Measurements from ENCODE around the gene PPP1R15A.
"Not testable (repeated sequence)": the region's sequence is repeated elsewhere in the genome, so short reads cannot be mapped to it uniquely, and the experiment has no call there.

PPP1R15A gene

DNA sequence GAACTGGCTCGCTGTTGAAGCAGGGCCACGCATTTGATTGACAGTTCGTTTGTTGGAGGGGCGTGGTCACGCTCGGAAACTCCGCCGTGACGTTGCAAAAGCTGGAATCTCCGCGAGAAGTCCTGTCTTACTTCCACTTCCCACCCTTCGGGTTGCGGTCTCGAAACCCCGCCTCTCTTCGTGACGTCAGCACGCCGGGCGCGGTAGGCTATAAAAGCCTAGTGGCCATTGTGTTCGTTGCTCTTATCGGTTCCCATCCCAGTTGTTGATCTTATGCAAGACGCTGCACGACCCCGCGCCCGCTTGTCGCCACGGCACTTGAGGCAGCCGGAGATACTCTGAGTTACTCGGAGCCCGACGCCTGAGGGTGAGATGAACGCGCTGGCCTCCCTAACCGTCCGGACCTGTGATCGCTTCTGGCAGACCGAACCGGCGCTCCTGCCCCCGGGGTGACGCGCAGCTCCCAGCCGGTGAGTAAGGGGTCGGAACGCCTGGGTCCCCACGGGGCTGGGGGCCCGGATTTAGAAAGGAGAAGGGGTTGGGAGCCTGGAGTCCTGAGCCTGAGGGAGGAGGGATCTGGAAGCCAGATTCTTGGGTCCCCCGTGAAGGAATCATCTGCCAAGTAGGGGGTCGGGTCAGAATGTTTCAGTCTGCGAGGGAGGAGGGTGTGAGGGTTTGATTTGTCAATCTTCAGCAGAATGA lies at the start of gene PPP1R15A:
Gene PPP1R15A, plus strand, starts transcription at position 240 of the 702 bp plus-strand sequence. CDS start 813 bp downstream, outside the sequence.
- DNase-seq, result peak; percentile 99

DNA sequence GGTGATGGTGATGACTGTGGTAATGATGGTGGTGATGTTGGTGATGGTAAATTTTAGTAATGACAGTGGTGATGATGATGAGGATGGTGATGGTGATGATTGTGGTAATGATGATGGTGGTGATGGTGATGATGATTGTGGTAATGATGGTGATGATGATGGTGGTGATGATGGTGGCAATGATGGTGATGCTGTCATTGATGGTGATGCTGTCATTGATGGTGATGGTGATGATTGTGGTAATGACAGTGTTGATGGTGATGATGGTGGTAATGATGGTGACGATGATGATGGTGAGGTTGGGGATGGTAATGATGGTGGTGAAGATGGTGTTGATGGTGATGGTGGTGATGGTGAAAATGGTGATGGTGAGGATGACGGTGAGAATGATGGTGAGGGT lies 49.7 kb upstream of the PPP1R15A start:
- DNase-seq, result no peak

DNA sequence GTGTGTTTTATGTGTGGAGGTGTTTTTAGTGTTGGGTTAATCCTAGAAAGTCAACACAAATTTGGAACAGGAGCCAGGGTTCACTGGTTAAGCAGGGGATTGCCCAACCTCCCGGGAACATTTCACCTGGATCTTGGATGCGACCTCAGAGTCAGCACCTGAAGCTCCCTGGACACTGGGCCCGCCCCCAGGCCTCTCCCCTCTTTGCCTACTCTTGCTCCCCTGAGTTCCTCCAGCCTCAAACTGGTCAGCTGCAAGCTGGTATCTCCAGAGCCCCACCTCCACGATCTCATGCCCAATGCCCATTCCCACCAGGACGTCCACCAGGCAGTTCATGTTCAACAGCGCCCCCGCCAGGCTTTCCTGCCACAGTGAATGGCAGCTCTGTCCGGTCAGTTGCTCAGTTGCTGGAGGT lies 45.6 kb upstream of the PPP1R15A start:
- no peak for DNase-seq

DNA sequence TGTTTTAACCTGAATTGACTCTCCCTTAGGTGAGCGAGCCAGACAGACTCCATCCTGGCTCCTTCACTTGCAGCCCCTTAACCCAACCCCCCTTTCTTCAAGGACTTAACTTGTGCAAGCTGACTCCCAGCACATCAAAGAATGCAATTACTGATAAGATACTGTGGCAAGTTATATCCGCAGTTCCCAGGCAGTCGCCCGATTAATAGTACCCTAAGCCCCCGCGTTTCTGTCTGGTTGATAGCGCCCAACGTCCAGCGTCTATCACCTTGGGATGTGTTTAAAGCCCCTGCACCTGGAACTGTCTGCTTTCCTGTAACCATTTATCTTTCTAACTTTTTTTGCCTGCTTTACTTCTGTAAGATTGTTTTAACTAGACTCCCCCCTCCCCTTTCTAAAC lies 42.1 kb upstream of the PPP1R15A start:
- DNase-seq, result no peak

DNA sequence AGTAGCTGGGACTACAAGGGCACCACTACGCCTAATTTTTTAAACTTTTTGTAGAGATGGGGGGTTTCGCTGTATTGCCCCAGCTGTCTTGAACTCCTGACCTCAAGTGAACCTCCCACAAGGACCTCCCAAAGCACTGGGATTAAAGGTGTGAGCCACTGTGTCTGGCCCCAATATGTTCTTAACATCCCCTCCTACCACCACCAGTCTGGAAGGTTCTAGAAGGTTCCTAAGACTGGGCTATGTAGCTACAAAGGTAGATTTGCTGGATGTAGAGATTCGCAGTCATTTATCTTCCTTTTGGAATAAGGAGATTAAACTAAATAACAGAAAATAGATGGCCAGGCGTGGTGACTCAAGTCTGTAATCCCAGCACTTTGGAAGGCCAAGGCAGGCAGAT lies 41.3 kb upstream of the PPP1R15A start:
- no peak for DNase-seq

DNA sequence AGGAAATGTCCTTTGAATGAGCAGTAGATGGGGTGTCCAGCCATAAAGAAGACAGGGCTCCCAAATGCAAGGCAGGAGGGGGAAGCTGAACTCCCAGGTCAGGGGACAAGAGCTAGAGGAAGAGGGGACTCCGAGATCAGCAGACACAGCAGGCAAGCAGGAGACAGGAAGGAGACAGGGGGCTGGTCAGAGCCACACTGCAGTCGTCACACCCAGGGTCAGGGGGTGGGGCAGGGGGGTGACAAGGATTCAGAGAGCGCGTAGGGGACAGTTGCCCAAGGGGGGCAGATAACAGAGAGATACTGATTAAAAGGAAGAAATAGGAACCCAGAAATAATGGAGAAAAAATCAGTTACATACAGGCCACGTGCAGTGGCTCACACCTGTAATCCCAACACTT lies 39.2 kb upstream of the PPP1R15A start:
- no peak for DNase-seq

DNA sequence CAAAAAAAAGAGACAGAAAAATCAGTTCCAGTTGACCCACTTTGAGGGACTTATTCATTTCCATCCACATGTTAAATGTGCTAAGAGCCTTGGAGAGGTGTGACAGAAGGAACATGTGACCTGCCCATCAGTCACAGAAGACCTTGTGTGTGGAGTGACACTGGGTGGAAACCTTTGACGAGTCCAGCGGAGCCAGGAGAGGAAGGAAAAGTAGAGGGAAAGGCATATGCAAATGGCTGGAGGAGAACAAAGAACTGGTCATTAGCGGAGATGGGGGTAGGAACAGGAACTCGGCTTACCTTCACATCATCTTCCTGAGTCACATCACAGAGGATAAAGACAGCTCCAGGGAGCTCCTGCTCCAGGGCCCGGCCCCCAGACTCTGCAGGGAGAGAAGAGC lies 38.2 kb upstream of the PPP1R15A start:
- no peak for DNase-seq

DNA sequence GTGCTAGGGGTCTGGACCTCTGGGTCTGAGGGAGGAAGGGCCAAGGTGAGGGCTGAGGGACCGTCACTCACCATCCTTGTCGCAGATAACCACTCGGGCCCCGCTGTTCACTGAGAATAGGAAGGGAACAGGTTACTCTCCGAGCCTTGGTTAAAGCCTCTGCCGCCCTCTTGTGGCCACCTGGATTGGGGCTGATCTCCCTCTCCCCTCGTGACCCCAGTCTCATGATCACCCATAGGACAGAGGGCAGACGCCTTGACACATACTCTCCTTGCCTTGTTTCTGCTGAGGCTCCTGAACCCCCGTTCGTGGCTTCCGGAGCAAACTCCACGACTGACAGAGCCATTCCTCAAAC lies 36.5 kb upstream of the PPP1R15A start:
- peak; percentile 94 for DNase-seq

DNA sequence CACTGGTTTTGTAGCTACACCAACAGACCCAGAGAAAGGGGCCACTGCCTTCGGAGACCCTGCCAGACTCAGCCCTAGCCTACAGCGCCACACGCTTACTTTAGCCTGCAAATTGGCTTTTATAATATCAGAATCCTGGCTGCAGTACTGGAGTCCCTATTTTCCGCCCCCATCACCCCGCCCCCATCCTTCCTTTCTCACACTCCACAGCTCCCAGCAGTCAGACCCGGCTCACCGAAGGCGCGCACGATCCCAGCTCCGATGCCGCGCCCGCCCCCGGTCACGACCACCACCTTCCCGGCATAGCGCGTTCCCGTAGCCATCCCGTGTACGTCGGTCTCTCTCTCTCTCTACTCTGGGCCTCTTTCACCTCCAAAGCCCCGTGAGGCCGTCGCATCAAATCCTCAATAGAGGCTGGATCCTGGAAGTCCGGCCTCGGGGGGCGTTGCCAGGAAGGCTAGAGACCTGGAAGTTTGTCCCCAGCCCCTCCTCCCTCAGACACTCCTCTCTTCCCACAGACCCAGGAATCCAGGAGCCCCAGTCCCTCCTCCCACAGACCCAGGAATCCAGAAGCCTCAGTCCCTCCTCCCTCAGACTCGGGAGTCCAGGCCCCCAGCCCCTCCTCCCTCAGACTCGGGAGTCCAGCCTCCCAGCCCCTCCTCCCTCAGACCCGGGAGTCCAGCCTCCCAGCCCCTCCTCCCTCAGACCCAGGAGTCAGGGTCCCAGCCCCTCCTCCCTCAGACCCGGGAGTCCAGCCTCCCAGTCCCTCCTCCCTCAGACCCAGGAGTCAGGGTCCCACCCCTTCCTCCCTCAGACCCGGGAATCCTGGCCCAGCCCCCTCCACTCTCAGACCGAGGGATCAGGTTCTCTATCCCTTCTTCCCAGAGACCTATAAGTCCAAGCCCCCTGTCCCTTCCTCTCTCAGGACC lies 35.9 kb upstream of the PPP1R15A start, which contains the start of gene HSD17B14:
Gene HSD17B14, minus strand, starts transcription at position 403 of the 929 bp plus-strand sequence. Its CDS starts 80 bp downstream, at position 323.
- no peak for DNase-seq

DNA sequence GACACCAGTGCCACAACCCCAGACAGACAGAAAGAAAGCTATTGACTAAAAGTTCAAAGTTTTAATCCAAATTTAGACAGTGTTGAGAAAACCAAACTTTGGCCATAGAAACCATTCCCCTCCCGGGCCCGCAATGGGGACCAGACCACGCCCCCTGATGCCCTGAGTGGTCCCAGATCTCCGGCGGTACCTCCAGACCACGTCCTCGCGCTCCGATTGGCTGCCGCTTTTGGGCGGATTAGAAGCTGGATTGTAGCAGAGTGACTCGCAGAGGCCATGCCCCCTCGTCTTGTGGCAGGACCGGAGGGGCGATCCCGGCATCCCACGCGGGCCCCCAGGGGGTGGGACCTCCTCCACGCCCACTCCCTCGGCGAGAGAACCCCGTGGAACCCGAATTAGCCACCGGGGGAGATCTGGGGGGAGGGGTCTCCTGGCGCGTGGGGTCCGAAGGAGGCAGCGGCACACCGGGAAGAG lies 35.1 kb upstream of the PPP1R15A start:
- peak; percentile 83 for DNase-seq

DNA sequence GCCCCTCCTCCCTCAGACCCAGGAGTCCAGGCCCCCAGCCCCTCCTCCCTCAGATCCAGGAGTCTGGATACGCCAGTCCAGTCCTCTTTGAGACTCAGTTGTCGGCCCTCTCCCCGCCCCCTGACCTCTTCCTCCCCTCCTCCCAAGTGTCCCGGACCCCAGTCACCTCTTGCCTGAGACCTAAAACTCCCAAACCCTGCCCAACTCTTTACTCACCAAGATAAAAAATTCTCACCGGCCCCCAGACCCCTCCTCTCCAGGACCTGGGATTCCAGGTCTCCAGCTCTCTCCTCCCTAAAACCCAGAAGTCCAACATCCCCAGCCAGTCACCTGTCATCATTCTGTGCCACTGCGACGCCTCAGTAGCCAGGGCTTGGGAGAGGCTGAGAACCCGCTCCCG lies 34.5 kb upstream of the PPP1R15A start:
- DNase-seq, result no peak

DNA sequence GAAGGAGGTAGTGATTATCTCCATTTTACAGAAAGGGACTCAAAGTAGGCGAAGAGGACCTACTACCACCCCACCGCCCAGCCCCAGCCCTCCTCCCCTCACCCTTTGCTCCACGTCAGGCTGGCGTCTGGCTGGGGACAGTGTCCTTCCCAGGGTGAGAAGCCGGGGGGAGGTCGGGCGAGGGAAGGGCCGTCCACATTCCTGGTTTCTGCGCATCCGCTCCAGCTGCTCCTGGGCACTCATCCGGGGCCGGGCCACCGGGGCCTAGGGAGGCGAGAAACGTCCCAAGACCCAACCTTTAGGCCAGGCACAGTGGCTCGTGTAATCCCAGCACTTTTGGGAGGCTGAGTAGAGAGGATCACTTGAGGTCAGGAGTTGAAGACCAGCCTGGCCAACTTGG lies 31.2 kb upstream of the PPP1R15A start:
- DNase-seq, result no peak

DNA sequence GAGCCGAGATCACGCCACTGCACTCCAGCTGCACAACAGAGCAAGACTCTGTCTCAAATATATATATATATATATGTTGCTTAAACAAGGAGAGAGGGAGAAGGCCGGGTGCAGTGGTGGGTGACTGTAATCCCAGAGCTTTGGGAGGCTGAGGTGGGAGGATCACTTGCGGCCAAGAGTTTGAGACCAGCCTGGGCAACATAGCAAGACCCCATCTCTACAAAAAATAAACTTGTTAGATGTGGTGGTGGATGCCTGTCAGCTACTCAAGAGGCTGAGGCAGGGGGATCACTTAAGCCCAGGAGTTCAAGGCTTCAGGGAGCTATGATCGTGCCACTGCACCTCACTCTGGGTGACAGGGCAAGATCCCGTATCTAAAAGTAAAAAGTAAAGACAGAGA lies 30.6 kb upstream of the PPP1R15A start:
- DNase-seq, result no peak

DNA sequence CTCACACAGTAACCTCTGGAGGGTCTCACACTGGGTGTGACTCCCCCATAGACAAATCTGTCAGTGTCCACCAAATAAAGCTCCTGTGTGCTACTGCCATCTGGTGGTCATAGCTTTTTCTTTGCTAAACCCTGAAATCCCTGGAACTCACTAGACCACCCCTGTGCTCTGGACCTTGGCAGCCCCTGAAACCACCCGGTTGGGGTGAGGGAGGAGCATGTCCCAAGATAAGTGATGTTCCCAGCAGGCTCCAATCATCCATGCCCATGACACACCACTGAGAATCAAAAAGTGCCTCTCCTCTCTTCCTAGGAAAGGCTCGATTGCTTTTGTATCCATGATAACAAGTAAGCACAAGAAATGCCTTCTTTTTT lies 29.4 kb upstream of the PPP1R15A start:
- DNase-seq, result peak; percentile 15

DNA sequence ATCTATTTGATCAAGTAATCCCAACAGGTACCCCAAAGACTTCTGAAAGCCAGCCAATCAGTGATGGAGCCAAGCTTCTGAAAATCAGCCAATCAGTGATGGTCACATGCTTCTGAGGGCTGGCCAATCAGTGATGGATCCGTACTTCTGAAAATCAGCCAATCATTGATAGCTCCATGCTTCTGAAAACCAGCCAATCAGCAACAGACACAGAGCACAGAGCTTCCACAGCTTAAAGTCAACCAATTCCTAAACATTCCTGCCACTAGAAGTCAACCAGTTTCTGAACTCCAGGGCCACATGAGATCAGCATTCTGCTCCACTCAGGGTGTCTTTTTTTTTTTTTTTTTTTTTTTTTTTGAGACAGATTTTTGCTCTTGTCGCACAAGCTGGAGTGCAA lies 27.7 kb upstream of the PPP1R15A start:
- no peak for DNase-seq

DNA sequence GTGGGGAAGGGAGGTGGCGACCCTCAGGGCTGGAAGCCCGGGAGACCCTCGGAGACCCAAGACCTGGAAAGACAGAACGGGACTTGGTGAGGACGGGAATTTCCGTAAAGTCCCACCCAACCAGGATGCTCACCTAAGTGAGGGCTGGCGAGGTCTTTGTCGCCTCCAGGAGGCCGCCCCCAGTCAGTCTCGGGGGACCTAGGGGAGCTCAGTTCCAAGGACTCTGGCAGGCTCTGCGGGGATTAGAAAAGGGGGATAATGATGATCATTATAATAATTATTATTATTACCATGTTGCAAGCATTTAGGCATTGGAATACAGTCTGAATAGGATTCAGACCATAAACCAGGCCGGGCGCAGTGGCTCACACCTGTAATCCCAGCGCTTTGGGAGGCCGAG lies 26.8 kb upstream of the PPP1R15A start:
- DNase-seq, result no peak

DNA sequence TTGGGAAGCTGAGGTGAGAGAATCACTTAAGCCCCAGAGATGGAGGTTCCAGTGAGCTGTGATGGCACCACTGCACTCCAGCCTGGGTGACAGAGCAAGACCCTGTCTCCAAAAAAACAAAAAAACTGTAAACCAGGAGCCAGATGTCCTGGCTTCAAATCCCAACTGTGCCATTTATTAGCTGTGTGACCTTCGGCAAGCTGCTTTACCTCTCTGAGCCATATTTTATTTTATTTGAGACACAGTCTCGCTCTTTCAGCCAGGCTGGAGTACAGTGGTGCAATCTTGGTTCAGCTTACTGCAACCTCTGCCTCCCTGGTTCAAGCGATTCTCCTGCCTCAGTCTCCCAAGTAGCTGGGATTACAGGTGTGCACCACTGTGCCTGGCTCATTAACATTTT lies 25.6 kb upstream of the PPP1R15A start:
- not testable (repeated sequence) for DNase-seq

DNA sequence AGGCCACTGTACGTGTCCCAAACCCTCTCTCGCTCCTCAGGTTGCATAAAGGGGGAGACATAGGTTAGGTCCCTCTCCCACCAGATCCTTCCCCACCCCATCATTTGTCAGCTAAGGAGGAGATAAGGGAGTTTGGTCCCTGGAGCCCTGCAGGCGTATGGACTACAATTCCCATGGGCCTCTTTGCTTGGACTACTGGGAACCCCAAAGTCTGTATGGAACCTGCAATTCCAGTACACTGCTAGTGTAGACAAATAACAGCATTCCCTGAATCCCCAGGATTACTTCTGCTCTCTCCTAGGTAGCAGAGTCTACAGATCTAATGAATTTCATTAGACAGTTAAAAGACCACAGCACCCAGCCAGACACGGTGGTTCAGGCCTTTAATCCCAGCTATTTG lies 19.9 kb upstream of the PPP1R15A start:
- no peak for DNase-seq

DNA sequence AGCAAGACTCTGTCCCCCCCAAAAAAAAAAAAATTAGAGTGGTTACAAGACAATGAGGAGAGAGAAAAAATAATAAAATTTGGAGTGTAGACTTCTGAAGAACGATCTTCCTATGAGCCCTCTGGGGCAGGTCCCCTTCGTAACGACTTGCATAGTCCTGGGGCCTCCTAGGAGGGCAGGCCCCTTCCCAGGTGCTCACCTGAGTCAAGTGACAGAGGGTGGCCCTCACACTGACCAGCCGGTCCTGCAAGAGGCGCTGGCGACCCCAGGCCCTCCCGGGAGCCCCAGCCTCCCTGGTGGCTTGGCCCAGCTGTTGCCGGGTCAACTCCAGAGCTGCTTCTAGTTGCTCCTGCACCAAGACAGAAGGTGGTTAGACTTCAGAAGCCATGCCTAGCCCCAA lies 18.7 kb upstream of the PPP1R15A start:
- no peak for DNase-seq

DNA sequence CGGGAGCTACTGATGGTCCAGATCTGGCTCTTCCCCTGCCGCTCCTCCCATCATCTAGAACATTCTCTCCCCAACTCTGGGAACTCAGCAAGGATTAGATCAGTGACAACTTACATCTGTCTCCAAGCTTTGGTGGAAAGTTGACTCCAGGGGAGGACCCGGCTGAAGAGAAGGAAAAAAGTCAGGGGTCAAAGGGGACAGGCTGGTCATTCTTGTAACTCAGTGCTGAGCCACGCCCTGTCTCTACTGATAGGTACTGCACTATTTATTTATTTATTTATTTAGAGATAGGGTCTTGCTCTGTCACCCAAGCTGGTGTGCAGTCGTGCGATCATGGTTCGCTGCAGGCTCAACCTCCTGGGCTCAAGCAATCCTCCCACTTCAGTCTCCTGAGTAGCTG lies 18.1 kb upstream of the PPP1R15A start:
- no peak for DNase-seq

DNA sequence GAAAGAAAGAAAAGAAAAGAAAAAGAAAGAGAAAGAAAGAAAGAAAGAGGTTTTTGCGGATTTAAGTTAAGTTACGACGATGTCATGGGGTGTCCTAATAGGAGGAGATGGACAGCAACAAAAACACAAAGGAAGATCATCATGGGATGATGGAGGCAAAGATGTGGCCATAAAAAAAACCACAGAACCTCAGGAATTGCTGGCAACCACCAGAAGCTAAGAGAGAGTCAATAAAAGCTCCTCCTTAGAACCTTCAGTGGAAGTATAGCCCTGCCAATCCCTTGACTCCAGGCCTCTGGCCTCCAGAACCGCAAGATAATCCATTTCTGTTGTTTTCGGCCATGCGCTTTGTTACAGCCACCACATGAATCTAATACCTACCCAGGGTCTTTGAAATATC lies 15.3 kb upstream of the PPP1R15A start:
- DNase-seq, result no peak

DNA sequence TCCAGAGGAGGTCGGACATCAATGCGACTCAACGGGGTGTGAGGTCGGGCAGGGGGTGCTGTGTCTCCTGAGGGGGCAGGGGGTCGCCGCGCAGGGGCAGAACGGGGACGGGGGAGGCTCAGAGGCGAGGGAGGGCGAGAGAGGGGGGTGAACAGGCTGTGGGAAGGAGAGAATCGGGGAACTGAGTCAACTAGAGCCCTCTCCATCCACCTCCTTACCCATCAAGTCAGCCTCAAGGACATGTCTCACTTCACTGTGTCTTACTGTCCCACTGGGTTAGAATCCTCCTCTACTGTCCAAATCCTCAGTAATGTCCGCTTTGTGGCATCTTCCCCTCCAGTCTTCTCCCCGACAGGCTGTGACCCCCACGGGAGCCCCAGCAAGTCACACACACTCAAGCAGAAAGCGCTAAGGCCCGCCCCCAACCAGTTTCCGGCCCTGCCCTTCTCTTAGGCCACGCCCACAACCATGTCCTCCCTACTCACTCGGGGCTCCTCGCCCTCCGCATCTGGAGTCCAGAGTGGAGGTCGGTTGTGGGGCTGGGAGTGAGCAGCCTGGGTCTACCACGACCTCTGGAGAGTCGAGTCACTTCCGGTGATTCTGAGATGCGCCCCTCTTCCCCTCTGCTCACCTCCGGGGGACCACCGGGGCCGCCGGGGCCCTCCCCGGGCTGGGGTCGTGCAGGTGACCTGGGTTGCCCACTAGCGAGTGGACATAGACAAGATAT lies 13.1 kb upstream of the PPP1R15A start:
- DNase-seq, result peak; percentile 84

Measured in stimulated activated CD4-positive, alpha-beta T cell treated with anti-CD3 and anti-CD28 coated beads, Interleukin-1b, Interleukin-23, amount 100 ng/mL, for 48 hours (primary cell).